Left lung (tissue), 10 donors: ENCODE measurements around the gene RHCE. TPM values are rescaled to one million over a fixed set of nuclear protein-coding genes. Genes with fewer than 3 reads are reported as not detected.
"Not testable (repeated sequence)": the region's sequence is repeated elsewhere in the genome, so short reads cannot be mapped to it uniquely, and the experiment has no call there.

Experiments used
- ATAC-seq: fragments of 200-7000 bp; cut with Tn5 transposase; one replicate; pipeline ENCODE4 v1.9.1; 2020; ENCODE audit warnings: moderate library complexity
- DNase-seq, 4 donors: peaks; one replicate each; pipeline ENCODE4 v3.0.0-alpha.2; 2013 to 2020
- H3K27ac ChIP-seq, 2 donors: fragments of 200-600 bp; sonication (generic) in 1 of 2; one replicate each; pipeline versions ENCODE4 v1.5.0 to v1.8.0; 2020 to 2021
- H3K27me3 ChIP-seq, 2 donors: fragments of 200-600 bp; sonication (generic) in 1 of 2; one replicate each; pipeline versions ENCODE4 v1.5.0 to v1.8.0; 2020 to 2021
- H3K36me3 ChIP-seq, 2 donors: fragments of 200-600 bp; sonication (generic) in 1 of 2; one replicate each; pipeline versions ENCODE4 v1.5.0 to v1.8.0; 2020 to 2021
- H3K4me1 ChIP-seq, 2 donors: fragments of 200-600 bp; one replicate each; pipeline ENCODE4 v1.8.0; 2021
- H3K4me3 ChIP-seq, 2 donors: fragments of 200-600 bp; sonication (generic) in 1 of 2; one replicate each; pipeline versions ENCODE4 v1.5.0 to v1.8.0; 2020 to 2021; ENCODE audit warnings: mild to moderate bottlenecking in 1 of 2
- H3K9me3 ChIP-seq, 2 donors: fragments of 200-600 bp; sonication (generic) in 1 of 2; one replicate each; pipeline versions ENCODE4 v1.5.0 to v1.8.0; 2020 to 2021
- CTCF ChIP-seq, 2 donors: fragments of 200-600 bp; sonication (generic) in 1 of 2; IDR thresholded peaks; one replicate each; pipeline versions ENCODE4 v1.5.0 to v1.8.0; 2021; ENCODE audit warnings: antibody characterized with exemption in 2 of 2
- intact Hi-C, 2 donors: fragments of 100-400 bp; cut with DNase I; formaldehyde crosslinking; loops; one replicate each; pipeline versions ENCODE4 v1.11.2 to v1.14.2; 2022
- polyA plus RNA-seq, 6 donors: library from polyadenylated mRNA; unstranded; fragments of 120-200 nt; gene quantifications; one replicate each; pipeline ENCODE4 v1.2.1, GENCODE V29; 2013; ENCODE audit not compliant: insufficient read length in 6 of 6
- total RNA-seq, 2 donors: library from RNA; stranded (reverse); fragmentation: NEBNext Ultra II Directional; extraction: Animal tissue kit (Norgen Biotek cat#: 25700); gene quantifications; one replicate each; pipeline ENCODE4 v1.2.1, GENCODE V29; 2021
- donor health status: DM: no; HTN: yes; CAD: no.
- donor health status: DM: no; HTN: no; CAD: no.

Gene RHCE
- total and polyA plus RNA-seq, 8 donors, result 0.64 to 2.2 (median 1.4) TPM; not detected in 1

- ATAC-seq (no peak), DNase-seq (no peak)
- intact Hi-C loops, result no loop called here
- H3K9me3 ChIP-seq, result no peaks in the 10 kb centered on the region
- TF ChIP-seq CTCF (IDR thresholded peaks at IDR 0.05), result no peak
- no peak overlapping the region for H3K27ac ChIP-seq
- H3K4me1 ChIP-seq, result peaks cover 10 to 25% of the 10 kb centered on the region in 2 donors
- H3K4me3 ChIP-seq, result no peak overlapping the region
- no peaks in the 10 kb centered on the region for H3K27me3 ChIP-seq
- peaks cover 0 to 52% of the 10 kb centered on the region in 2 donors for H3K36me3 ChIP-seq
Measured at GRCh38 chr1:25342846-25343245, 77.8 kb downstream of the RHCE start.

GRCh38 chr1:25341746-25342145, 78.9 kb downstream of the RHCE start:
- Histone ChIP-seq H3K27ac (no peak overlapping the region), H3K9me3 (no peaks in the 10 kb centered on the region), H3K4me3 (no peak overlapping the region), H3K27me3 (no peaks in the 10 kb centered on the region), H3K4me1 (peaks cover 10 to 25% of the 10 kb centered on the region in 2 donors), H3K36me3 (peaks cover 0 to 41% of the 10 kb centered on the region in 2 donors)
- ATAC-seq (no peak), DNase-seq (no peak)
- intact Hi-C loops, result no loop called here
- TF ChIP-seq CTCF (IDR thresholded peaks at IDR 0.05), result no peak

GRCh38 chr1:25338986-25339385, 81.6 kb downstream of the RHCE start:
- intact Hi-C loops, result no loop called here

GRCh38 chr1:25338188-25338981, 82.2 kb downstream of the RHCE start, which contains the start of gene TMEM50A:
Gene TMEM50A, plus strand, starts transcription at chr1:25338334. Its CDS starts 2,153 bp downstream, at chr1:25340487.
- peak within 1 kb of the TSS; percentile 98 to 99 for H3K27ac ChIP-seq
- TF ChIP-seq CTCF (IDR thresholded peaks at IDR 0.05), result no peak
- H3K36me3 ChIP-seq, result peaks cover 0 to 8% of the 10 kb centered on the region in 2 donors
- intact Hi-C loops, result no loop called here
- DNase-seq (peak; percentile 85 to 95 (median 90)), ATAC-seq (peak; percentile 95)
- H3K27me3 ChIP-seq, result no peaks in the 10 kb centered on the region
- H3K4me3 ChIP-seq, result peak within 1 kb of the TSS; percentile 83 to 93
- H3K4me1 ChIP-seq, result peaks cover 10 to 25% of the 10 kb centered on the region in 2 donors
- no peaks in the 10 kb centered on the region for H3K9me3 ChIP-seq

More at GRCh38 chr1:25338986-25339385, 81.6 kb downstream of the RHCE start:
- no peak for ATAC-seq
- H3K4me3 ChIP-seq, result peak overlapping the region; percentile 83 to 93
- no peaks in the 10 kb centered on the region for H3K9me3 ChIP-seq
- no peak for TF ChIP-seq CTCF (IDR thresholded peaks at IDR 0.05)
- no peaks in the 10 kb centered on the region for H3K27me3 ChIP-seq
- H3K4me1 ChIP-seq, result peaks cover 10 to 25% of the 10 kb centered on the region in 2 donors
- peak in 1 of 4 donors; percentile 19 for DNase-seq
- H3K36me3 ChIP-seq, result peaks cover 0 to 14% of the 10 kb centered on the region in 2 donors
- H3K27ac ChIP-seq, result peak overlapping the region; percentile 98 to 99

- DNase-seq (peak in 1 of 4 donors; percentile 18), ATAC-seq (peak; percentile 87)
- H3K9me3 ChIP-seq, H3K36me3 ChIP-seq, intact Hi-C loops, H3K27me3 ChIP-seq: not testable (repeated sequence)
- H3K4me3 ChIP-seq, result peak overlapping the region; percentile 83 to 93
- H3K27ac ChIP-seq, result peak overlapping the region; percentile 98 to 99
- H3K4me1 ChIP-seq, result peaks cover 10 to 25% of the 10 kb centered on the region in 2 donors
Measured at GRCh38 chr1:25337483-25338187, 83.0 kb downstream of the RHCE start.

- DNase-seq (peak in 3 of 4 donors; percentile 2 to 89 (median 57)), ATAC-seq (peak; percentile 74)
- Histone ChIP-seq H3K4me3 (peak overlapping the region; percentile 56 to 93), H3K4me1 (peaks cover 10 to 25% of the 10 kb centered on the region in 2 donors), H3K27ac (peak overlapping the region in 1 of 2 donors; percentile 57)
- H3K27me3 ChIP-seq, H3K9me3 ChIP-seq, intact Hi-C loops, H3K36me3 ChIP-seq: not testable (repeated sequence)
Measured at GRCh38 chr1:25336922-25337354, 83.7 kb downstream of the RHCE start.

- H3K36me3 ChIP-seq, H3K27me3 ChIP-seq, H3K9me3 ChIP-seq, DNase-seq, intact Hi-C loops, H3K4me3 ChIP-seq: not testable (repeated sequence)
- ATAC-seq, result peak; percentile 57
- H3K27ac ChIP-seq, result peak overlapping the region in 1 of 2 donors; percentile 75
- peaks cover 0 to 19% of the 10 kb centered on the region in 2 donors for H3K4me1 ChIP-seq
Measured at GRCh38 chr1:25329950-25330349, 90.7 kb downstream of the RHCE start.

GRCh38 chr1:25329336-25329735, 91.3 kb downstream of the RHCE start:
- H3K4me3 ChIP-seq, intact Hi-C loops, H3K36me3 ChIP-seq, DNase-seq, ATAC-seq, H3K27me3 ChIP-seq, H3K9me3 ChIP-seq: not testable (repeated sequence)
- H3K4me1 ChIP-seq, result peaks cover 0 to 19% of the 10 kb centered on the region in 2 donors
- H3K27ac ChIP-seq, result peak overlapping the region in 1 of 2 donors; percentile 75
